Measurements from ENCODE around the gene PPP3CB. TPM values are rescaled to one million over a fixed set of nuclear protein-coding genes. Genes with fewer than 3 reads are reported as not detected.
"Not testable (repeated sequence)": the region's sequence is repeated elsewhere in the genome, so short reads cannot be mapped to it uniquely, and the experiment has no call there.

PPP3CB gene
- polyA plus RNA-seq, 3 donors: 65.5 to 66.2 (median 66.0) TPM

GRCh38 chr10:73423309-73423708 is 72.5 kb downstream of the PPP3CB start:
- no peak for DNase-seq (ENCODE audit: low read depth in 3 of 3, low spot score in 2 of 3)

- no peak for DNase-seq (ENCODE audit: low read depth in 3 of 3, low spot score in 2 of 3)
Measured at GRCh38 chr10:73416571-73416970, 79.3 kb downstream of the PPP3CB start.

- DNase-seq (ENCODE audit: low read depth in 3 of 3, low spot score in 2 of 3): no peak
Measured at GRCh38 chr10:73414230-73414945, 81.4 kb downstream of the PPP3CB start.

DNA sequence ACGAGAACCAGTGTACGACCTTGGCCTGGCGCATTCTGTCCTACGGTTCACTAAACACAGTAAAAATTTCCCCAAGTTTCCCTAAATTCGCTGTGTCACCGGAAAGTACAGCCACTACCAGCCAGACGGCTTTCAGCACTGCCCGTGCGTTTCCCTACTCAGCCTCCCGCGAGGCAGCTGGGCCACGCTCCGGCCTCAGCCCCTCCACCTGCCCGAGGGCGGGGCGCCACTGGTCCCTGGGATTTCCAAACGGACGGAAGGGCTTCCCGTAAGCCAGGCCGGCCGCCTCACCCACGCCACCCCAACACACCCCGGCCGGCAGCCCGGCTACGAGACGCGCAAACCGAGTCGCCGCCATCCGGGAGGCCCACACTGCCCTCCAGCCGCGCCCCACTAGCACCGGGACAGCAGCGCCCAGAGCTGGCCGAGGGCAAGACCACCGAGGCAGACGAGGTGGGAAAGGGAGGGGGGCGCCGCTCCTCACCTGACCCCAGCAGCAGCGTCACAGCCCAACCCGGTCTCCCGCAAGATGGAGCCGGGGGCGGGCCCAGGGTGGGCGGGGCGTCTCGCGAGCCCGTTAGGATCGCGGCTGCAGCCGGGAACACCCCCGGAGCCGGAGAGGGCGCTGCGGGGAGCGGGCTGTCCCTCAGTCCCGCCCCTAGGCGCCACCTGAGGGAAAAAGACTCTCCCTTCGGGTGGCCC is 82.1 kb downstream of the PPP3CB start, which contains the start of gene ANXA7:
ANXA7 (minus strand) TSS at position 531 of the 702 bp plus-strand sequence. CDS start 13,202 bp downstream, outside the sequence.
- DNase-seq (ENCODE audit: low read depth in 3 of 3, low spot score in 2 of 3): peak; percentile 75 to 89 (median 81)

DNA sequence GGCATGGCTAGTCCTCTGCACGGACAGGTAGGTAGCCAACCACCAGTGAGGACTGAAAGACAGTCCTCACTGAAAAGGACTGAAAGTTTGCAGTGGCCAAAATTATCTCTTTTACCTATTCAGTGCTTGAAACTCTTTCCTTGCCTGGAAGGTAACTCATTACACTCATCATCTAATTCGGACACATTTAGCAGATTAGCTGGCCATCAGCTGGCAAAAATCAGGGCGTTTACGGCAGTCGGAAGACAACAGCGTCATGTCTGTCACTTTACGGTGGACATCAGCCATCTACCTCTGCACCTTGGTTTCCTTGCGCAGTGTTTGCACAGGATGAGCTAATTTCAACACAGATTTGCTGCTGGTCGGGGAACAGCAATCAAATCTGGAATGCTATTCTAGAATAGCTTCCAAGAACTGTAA is 82.7 kb downstream of the PPP3CB start:
- peak; percentile 45 to 61 (median 53) for DNase-seq (ENCODE audit: low read depth in 3 of 3, low spot score in 2 of 3)

GRCh38 chr10:73410897-73411296 is 84.9 kb downstream of the PPP3CB start:
- DNase-seq (ENCODE audit: low read depth in 3 of 3, low spot score in 2 of 3): no peak

DNA sequence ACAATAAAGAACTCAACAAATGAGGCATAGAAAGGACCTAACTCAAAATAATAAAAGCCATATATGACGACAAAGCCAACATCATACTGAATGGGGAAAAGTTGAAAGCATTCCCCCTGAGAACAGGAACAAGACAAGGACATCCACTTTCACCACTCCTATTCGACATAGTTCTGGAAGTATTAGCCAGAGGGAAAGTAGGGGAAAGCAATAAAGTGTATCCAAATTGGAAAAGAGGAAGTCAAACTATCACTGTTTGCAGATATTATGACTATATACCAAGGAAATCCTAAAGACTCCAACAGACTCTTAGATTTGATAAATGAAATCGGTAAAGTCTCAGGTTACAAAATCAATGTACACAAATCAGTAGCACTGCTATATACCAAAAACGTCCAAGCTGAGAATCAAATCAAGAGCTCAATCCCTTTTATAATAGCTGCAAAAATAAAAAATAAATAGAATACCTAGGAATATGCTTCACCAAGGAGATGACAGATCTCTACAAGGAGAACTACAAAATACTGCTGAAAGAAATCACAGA is 86.8 kb downstream of the PPP3CB start:
- no peak for DNase-seq (ENCODE audit: low read depth in 3 of 3, low spot score in 2 of 3)

- DNase-seq (ENCODE audit: low read depth in 3 of 3, low spot score in 2 of 3): no peak
Measured at GRCh38 chr10:73408061-73408460, 87.8 kb downstream of the PPP3CB start.

DNA sequence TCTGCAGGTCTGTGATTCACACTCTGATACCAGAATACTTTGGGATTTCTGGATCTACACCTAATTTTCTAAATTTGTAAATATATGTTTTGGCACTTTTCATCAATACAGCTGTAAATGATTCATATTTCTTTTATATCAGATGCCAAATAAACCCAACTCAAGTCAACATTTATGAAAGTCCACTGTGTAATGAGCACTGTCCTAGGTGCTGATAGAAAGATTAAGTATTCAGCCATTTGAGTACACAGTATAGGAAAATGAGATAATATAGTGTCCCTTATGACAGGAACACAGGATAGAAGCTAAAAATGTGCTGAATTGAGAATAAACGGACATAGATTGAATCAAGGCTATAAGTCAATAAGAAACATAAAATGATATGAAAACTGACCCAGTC is 88.3 kb downstream of the PPP3CB start:
- no peak for DNase-seq (ENCODE audit: low read depth in 3 of 3, low spot score in 2 of 3)

DNA sequence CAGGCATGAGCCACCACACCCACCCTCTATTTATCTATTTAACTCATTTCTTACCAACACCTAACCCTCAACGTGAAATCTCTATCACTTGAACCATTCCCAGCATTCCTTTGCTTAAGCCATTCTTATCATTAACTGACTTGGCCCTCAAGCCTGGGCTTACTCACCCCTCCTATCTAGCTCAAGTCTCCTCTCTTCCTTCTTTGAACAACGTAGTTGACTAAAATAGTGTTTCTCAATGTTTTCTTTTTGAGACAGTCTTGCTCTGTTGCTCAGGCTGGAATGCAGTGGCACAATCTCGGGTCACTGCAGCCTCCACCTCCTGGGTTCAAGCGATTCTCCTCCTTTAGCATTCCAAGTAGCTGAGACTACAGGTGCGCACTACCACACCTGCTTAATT is 89.0 kb downstream of the PPP3CB start:
- DNase-seq (ENCODE audit: low read depth in 3 of 3, low spot score in 2 of 3): no peak

DNA sequence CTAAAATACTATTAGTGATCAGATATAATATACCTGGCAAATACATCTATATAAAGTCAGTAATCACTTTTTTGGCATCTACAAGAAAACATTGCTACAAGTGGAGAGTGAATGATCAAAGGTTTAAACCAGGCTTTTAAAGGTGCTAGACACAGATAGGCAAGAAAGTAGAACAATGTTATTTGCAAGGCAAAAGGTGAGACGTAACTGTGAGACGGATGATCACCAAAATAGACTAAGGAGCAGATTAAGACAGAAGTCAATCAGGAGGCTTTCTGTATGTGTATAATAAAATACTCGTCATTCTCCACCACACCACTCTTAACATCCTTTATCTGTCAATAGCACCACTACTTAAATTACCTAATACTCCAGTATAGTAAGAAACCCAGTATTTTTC is 90.3 kb downstream of the PPP3CB start:
- no peak for DNase-seq (ENCODE audit: low read depth in 3 of 3, low spot score in 2 of 3)

DNA sequence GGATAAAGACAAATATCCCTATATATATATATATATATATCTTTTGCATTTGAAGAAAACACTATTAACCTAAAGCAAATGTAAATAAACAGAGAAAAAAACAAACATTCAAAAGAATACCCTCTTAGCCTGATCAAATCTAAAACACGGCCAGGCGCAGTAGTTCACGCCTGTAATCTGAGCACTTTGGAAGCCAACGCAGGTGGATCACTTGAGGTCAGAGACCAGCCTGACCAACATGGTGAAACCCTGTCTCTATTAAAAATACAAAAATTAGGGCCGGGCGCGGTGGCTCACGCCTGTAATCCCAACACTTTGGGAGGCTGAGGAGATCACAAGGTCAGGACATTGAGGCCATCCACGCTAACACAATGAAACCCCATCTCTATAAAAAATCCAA is 91.1 kb downstream of the PPP3CB start:
- DNase-seq (ENCODE audit: low read depth in 3 of 3, low spot score in 2 of 3): no peak

DNA sequence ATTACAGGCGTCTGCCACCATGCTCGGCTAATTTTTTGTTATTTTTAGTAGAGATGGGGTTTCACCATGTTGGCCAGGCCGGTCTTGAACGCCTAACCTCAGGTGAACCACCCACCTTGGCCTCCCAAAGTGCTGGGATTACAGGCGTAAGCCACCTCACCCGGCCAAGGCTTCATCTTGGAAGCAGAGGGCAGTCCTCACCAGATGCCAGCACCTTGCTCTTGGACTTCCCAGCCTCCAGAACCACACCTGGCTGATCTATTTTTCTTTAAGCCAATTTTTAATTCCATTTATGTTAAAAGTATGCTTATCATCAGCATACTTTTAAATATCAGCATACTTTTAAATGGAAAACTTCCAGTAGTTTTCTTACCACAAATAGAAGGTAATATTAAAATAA is 94.2 kb downstream of the PPP3CB start:
- DNase-seq (ENCODE audit: low read depth in 3 of 3, low spot score in 2 of 3): no peak

DNA sequence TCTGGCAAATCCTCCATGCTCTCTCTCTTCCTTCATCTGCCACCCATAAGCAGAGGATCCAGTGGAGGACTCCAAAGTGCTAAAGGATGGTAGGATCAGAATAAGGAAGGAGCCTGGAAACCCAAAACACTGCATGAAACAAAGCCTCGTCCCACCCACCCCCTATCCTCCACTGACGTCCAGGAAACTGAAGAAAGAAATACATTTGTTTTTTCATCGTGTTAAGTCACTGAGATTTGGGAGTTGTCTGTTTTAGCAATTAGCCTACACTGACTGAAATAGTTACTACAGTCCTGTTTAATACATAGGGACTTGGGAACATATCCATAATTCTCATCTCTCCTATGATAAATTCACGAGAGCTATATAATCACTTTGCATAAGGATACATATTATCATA is 96.8 kb downstream of the PPP3CB start:
- DNase-seq (ENCODE audit: low read depth in 3 of 3, low spot score in 2 of 3): no peak

- DNase-seq (ENCODE audit: low read depth in 3 of 3, low spot score in 2 of 3): no peak
Measured at GRCh38 chr10:73398024-73398423, 97.8 kb downstream of the PPP3CB start.

DNA sequence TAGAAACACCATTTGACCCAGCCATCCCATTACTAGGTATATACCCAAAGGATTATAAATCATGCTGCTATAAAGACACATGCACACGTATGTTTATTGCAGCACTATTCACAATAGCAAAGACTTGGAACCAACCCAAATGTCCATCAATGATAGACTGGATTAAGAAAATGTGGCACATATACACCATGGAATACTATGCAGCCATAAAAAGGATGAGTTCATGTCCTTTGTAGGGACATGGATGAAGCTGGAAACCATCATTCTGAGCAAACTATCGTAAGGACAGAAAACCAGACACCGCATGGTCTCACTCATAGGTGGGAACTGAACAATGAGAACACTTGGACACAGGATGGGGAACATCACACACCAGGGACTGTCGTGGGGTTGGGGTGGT is 101.5 kb downstream of the PPP3CB start:
- DNase-seq (ENCODE audit: low read depth in 3 of 3, low spot score in 2 of 3): not testable (repeated sequence)

GRCh38 chr10:73388228-73388627 is 107.6 kb downstream of the PPP3CB start:
- DNase-seq (ENCODE audit: low read depth in 3 of 3, low spot score in 2 of 3): no peak

GRCh38 chr10:73386583-73386982 is 109.2 kb downstream of the PPP3CB start:
- no peak for DNase-seq (ENCODE audit: low read depth in 3 of 3, low spot score in 2 of 3)

All from right renal cortex interstitium (tissue), 3 donors.